Inferior parietal cortex (tissue), 1 donor: ENCODE measurements around the gene SPIRE1.
"Not testable (repeated sequence)": the region's sequence is repeated elsewhere in the genome, so short reads cannot be mapped to it uniquely, and the experiment has no call there.

ENCODE experiments used
- DNase-seq: peaks from one replicate; pipeline ENCODE4 v3.0.0-alpha.2; 2016; ENCODE audit errors: extremely low spot score

Gene SPIRE1

DNA sequence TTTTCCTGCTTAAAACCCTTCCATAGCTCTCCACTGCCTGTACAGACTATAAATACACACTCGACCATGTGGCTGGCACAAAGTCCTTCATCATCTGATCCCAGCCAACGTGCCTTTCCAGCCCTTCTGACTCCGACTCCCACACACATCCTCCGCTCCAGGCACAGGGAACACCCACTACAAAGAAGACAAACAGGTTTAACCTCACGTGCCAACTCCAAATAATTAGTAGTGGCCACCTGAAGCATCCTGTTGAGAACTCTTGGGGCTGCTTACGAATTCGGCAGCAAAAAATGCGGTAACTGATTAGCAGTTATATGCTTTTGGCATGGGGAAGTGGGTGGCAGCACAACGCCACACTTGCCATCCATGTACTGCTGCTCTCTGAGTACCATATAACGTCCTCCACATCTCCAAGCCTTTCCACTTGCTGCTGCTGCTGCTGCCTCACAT lies 12.1 kb downstream of the SPIRE1 start:
- peak; percentile 50 for DNase-seq

DNA sequence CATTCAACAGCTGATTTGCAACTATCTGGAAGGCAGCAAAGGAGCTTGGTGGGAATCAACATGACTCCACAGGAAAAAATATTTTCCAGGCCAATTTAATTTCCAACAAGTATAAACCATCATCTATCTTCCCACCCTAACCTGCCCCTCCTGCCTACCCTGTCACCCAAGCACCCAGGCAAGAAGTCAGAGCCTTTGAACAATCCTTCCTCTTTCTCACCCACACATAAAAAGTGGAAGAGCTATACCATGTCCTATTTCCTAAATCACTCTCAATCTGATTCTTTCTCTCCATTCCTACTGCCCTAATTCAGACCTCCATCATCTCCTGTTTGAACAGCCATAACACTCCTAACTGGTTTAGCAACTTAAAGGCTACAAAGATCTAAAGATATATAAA lies 12.7 kb downstream of the SPIRE1 start:
- DNase-seq, result no peak

DNA sequence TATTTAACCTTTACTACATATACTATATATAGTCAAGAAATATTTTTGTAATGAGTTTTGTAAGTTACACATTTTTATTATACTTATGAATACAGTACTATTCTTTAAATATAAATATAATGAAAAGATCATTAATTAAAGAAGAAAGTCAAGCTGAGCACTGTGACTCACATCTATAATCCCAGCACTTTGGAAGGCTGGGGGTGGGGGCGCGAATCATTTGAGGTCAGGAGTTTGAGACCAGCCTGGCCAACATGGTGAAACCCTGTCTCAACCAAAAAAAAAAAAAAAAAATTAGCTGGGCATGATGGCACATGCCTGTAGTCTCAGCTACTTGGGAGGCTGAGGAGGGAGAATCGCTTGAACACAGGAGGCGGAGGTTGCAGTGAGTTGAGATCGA lies 14.2 kb downstream of the SPIRE1 start:
- not testable (repeated sequence) for DNase-seq

DNA sequence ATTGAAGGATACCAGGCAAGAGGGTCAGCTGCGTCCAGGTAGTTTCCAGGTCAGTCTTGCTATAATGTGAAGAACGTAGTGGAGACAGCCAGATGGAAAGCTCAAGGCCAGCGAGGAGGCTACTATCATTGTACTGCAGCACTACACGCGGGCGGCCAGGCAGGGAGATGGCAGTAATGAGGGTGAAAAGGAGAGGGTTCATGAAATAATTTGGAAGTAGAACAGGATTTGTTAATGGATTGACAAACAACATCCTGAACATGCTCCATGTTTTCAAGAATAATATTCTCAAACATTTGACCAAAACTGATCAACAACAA lies 17.1 kb downstream of the SPIRE1 start:
- no peak for DNase-seq

DNA sequence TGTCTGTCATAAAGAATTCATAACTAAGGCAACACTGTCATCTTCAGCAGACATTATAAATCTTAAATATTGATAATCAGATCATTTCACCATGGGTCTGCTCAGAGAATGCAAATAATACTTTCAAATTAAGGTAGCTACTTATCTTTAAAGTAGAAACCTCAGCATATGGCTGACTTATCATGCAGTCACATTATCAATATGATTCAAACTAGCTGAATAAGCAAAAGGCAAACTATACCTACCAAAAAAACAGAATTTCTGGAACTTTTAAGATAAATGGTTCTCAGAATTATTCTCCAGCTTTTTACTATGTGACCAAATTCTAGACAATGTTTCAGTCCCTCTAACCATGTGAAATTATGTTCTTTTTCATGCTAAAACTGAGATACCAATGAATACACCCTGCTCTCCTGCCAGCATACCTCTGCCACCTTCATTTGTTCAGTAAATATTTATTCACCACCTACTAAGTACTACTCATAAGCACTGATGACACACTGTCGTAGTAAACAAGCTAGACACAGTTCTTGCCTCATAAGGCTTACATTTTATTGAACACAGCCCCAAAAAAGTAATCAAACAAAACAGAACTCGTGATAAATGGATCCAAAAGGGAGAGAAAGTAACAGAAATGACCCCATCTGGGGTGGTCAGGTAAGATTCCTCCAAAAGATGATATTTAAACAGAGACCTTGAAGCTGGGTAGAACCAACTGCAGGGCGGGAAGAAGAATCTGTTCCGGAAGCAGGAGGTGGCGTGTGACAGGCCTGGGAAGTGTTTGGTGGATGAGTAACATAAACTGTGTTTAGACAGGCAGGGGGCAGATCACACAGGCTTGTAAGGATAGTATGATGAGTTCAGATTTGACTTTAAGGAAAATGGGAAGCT lies 17.7 kb downstream of the SPIRE1 start:
- DNase-seq, result no peak

DNA sequence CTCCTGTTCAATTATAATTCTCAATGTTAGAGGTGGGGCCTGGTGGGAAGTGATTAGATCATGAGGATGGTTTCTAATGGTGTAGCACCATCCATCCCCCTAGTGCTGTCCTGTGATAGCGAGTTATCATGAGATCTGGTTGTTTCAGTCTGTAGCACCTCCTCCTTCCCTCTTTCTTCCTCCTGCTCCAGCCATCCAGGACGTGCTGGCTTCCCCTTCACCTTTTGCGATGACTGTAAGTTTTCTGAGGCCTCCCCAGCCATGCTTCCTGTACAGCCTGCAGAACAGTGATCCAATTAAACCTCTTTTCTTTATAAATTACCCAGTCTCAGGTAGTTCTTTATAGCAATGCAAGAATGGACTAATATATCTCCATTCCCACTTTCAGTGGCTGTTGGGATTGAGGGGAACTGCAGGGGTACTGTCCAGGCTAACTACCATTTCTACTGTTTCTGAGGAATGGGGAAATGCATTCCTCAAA lies 19.2 kb downstream of the SPIRE1 start:
- DNase-seq, result no peak

DNA sequence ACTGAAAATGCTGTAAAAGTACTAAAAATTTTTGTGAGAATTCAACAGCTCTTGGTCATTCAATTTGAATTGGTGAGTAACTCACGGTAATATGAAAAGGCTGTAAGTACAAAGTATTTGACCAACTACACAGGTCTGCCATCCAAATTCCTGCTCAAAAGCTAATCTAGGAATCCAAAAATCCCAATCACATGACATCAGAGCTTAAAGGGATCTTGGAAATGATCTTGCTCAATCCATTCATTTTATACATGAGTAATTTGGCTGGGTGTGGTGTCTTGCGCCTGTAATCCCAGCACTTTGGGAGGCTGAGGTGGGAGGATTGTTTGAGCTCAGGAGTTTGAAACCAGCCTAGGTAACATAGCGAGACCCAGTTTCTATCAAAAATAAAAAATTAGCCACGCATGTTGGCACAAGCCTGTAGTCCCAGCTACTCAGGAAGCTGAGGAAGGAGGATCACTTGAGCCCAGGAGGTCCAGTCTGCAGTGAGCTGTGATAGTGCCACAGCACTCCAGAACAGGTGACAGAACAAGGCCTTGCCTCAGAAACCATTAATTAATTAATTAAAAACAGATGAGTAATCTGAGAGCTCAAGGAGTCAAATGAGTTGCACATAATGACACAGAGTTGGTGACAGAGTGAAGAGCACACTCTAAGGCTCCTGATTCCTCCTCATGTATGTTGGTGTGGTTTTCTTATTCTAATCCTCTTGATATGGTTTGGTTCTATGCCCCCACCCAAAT lies 19.8 kb downstream of the SPIRE1 start:
- DNase-seq, result no peak

DNA sequence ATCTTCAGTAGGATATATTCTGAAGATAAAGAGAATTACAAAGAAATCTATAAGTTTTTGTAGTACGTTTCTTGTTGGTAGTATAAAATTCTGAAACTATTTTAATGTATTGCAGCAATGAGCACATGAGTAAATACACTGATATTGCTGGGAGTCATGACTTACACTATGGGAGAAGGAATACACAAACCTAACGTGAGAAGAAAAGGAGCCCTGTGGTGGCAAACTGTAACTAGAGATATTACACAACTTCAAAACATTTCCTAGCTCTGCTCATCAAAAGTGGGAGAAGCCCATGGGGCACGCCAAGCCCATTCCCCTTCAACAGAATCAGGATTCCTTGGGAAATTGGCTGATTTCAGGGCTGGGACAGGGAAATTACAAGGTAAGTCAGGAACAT lies 20.5 kb downstream of the SPIRE1 start:
- DNase-seq, result no peak

DNA sequence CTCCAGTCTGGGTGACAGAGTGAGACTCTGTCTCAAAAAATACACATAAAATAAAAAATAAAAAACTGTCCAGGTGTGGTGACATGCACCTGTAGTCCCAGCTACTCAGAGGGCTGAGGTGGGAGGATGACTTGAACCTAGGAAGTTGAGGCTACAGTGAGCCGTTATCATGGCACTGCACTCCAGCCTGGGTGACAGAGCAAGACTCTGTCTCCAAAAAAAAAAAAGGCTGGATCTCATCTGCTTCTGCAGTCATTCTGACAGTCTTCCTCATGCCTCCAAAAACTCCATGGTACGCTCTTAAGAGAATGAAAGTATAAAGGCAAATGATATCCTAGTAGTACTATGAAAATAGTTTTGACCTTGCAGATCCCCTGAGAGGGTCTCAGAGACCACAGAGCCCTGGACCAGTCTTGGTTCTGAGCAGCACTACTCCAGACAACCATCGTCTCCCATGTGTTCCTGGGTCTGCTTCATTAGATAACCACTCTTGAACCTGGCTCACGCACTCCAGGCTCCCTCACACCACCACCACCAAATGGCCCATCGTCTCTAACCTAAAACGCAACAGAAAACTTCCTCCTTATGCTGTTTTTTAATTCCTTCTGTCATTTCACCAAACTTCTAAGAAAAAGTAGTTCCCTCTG lies 26.0 kb downstream of the SPIRE1 start:
- no peak for DNase-seq

DNA sequence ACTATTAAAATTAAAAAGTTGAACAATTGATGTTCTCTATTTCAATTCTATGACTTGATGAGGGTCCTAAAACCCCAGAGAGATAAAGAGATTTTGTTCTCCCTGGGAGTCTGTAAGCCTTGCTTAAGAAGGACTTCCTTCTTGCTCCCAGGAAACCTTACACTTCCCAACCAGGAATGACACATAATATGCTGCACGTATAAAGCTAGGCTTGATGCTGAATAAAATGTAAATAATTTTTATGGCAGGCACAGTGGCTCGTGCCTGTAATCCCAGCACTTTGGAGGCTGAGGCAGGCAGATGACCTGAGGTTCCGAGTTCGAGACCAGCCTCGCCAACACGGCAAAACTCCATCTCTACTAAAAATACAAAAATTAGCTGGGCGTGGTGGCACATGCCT lies 27.8 kb downstream of the SPIRE1 start:
- DNase-seq, result no peak

DNA sequence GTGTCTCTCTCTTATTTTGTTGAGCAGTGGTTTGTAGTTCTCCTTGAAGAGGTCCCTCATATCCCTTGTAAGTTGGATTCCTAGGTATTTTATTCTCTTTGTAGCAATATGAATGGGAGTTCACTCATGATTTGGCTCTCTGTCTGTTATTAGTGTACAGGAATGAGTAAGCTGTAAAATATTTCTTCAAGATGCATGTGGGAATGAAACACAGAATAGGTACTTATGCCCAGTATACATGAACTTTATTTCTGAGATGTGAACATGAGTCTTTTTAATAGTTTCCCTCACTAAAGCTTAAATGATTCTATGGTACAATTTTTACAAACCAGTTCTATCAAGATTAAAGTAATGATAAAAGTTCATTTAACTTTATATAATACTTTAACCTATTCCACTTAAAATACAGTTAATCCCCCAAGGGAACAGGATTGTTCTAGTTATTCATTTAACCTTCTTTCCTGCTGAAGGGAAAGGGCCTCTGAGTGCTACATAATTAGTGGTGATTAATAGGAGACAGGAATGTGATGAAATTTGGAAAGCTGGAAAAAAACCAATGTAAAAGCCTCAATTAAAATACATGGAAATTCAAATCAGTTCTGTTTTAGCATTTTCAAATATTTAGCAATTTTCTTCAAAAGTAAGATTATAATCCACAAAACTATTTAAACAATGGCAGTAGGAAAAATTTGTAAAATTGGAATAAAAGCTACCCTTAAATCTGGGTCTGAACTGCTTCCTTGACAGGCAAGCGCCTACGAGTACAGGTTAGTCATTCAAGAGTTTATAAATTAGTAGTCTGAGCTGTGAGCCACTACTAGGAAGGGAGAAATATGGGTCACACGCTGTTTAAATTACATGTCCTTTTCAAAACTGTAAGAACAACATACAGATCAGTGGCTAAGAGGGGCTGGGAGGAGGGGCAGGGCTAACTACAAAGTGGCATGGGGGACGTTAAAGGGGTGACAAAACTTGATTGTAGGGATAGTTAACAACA lies 28.9 kb downstream of the SPIRE1 start:
- no peak for DNase-seq

DNA sequence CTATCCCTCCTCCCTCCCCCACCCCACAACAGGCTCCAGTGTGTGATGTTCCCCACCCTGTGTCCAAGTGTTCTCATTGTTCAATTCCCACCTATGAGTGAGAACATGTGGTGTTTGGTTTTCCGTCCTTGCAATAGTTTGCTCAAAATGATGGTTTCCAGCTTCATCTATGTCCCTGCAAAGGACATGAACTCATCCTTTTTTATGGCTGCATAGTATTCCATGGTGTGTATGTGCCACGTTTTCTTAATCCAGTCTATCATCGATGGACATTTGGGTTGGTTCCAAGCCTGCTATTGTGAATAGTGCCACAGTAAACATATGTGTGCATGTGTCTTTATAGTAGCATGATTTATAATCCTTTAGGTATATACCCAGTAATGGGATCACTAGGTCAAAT lies 30.7 kb downstream of the SPIRE1 start:
- not testable (repeated sequence) for DNase-seq

DNA sequence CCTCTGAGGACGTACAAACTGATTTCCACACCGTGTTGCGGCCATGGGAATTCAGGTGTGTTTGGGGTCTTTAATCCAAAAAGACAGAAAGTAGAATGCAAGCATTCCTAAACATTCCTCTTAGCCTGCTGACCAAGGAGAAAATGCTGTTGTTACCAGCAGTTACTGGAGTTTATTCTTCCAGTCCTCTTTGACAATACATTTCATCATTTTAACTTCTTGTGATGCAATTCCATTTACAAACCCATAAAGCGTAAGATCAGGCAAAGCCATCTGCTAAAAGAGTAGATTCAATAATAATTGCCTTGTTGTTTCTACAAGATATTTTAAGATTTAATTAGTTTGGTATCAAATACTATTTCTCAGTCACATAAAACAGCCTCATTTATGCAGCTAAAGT lies 32.7 kb downstream of the SPIRE1 start:
- no peak for DNase-seq

DNA sequence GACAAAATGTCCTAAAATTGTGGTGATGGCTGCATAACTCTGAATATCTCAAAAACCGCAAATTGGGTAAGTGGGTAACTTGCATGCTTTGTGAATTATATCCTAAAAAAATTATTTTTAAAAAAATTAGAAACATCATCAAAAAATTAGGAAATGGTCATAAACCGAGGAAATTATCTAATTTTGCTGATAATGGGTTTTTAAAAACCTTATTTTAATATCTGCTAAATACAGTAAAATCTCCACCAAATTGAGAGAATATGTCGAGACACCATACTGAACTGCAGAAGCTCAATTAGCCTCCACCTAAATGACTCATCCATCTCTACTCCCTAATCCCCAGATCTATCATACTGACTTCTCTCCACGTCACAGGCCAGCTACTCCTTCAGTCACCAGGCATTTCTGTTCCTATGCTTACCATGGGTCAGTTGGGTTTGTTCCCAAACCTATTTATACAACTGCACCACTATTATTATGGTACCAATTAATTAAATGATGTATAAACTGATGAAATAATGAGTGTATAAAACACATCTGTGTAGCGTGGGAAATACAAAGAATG lies 36.1 kb downstream of the SPIRE1 start:
- DNase-seq, result no peak

DNA sequence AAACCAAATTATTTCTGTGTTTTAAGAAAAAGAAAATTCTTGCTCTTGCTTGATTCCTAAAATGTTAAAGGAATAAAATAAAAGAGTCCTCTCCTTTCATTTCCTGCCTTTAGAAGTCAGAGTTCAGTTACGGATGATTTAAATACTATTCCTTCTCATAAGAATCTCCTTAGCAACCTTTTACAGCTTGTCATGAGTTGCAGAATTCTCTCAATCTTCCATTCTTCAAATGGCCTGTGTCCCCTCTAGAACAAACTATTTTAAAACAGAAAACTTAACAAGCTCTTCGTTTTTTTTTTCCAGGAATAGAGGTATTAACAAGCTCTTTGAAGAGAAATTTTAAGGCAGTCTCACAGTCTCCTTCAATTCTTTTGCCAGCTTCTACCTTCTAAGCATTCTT lies 42.2 kb downstream of the SPIRE1 start:
- DNase-seq, result no peak

DNA sequence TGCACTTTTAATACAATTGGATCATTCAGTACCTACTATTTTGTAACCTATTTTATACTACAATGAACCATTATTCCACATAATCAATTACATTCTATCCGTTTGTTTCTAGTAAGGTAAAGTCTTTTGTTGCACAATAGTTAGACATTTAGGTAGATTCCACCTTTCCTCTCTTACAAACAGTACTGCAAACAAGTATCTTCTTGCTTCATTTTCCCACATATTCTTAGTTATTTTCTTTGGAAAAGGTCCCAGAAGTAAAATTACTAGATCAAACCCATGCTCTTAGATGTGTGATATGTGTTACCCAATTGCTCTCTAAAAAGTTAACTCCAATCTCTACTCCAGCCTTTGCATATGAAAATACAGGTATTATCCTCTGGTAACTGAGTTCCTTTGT lies 49.6 kb downstream of the SPIRE1 start:
- DNase-seq, result no peak

DNA sequence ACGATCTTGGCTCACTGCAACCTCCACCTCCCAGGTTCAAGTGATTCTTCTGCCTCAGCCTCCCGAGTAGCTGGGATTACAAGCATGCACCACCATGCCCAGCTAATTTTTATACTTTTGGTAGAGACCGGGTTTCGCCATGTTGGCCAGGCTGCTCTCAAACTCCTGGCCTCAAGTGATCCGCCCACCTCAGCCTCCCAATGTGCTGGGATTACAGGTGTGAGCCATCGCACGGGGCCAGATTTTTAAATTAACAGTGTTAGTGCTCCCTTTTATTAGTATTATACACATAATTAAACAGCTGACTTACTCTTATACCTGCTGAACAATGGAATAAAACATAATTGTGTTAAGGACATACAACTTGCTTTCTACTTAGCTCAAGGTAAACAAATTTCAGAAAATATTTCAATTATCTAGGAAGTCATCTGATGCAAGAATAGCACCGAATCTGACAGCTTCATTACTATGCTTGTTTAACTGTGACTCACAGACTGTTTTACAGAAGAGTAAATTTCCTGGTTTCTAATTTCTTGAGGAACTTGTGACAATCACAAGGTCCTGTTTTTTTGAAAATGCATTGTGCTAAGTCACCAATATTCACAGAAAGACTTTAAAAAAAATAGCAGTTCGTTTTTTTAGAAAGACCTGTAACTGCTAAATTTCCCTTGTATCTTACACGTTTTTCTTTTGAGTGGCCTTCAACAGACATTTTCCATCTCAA lies 51.2 kb downstream of the SPIRE1 start:
- DNase-seq, result no peak

DNA sequence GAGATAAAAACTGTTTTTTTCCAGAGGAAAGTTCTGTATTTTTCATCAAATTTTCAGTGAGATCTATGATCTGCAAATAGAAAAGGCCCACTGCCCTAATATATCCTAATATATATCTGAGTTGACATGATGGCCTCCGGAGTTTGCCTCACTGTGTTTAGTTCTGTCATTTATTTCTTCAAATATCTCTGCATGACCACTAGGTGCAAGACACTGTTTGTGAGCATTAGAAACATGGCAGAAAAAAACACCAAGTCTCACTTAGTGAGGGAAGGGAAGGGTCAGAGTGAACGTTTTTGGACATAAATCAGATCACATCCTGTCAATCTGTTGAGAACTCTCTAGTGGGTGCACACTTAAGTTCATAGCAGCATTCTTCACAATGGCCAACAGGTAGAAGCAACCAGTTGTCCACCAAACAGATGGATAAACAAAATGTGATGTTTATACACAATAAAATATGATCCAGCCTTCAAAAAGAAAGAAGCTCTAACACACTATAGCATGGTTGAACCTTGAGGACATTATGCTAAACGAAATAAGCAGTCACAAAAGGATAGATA lies 53.4 kb downstream of the SPIRE1 start:
- no peak for DNase-seq

DNA sequence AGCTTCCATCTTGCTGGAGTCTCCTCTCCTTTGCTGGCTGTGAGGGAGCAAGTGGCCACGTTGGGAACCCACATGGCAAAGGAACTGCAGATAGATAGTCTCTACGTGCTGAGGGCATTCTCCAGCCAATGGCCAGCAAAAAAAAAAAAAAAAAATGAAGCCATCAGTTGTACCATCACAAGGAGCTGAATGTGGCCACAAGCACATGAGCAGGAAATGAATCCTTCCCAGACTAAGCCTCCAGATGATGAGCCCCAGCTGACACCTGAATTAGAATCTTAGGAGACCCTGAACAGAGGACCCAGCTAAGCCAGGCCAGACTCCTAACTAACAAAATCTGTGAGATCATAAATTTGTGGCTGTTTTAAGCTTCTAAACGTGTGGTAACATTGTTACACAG lies 57.9 kb downstream of the SPIRE1 start:
- DNase-seq, result no peak

DNA sequence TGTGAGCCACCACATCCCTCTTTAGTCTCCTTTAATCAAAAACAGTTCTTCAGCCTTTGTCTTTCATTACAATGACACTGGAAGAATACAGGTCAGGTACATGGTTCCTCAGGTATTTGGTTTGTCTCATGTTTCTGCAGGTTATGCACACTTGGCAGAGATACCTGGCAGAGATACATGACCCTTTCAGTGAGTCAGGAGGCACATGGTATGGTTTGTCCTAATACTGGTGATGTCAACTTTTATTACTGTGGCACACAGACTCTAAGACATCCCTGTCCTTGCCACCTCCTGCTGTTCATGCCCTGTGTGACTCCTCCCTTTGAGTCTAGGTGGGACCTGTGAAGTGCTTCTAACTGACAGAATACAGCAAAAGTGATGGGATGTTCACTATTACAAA lies 58.4 kb downstream of the SPIRE1 start:
- DNase-seq, result no peak
